T-helper 22 cell (primary cell): Measurements from ENCODE around the gene TENM4.
"Not testable (repeated sequence)": the region's sequence is repeated elsewhere in the genome, so short reads cannot be mapped to it uniquely, and the experiment has no call there.

Experiments
- DNase-seq: peaks from one replicate; pipeline ENCODE4 v3.0.0-alpha.2; 2020; ENCODE audit warnings: low read depth

Gene TENM4

GRCh38 chr11:79244241-79244772, 196.5 kb downstream of the TENM4 start:
- no peak for DNase-seq

- no peak for DNase-seq
These were observed 197.2 kb downstream of the TENM4 start for GRCh38 chr11:79243422-79244210.

GRCh38 chr11:79242616-79243015, 198.2 kb downstream of the TENM4 start:
- no peak for DNase-seq

GRCh38 chr11:79241852-79242241, 199.0 kb downstream of the TENM4 start:
- DNase-seq = no peak

GRCh38 chr11:79241205-79241851, 199.5 kb downstream of the TENM4 start:
- DNase-seq = no peak

- no peak for DNase-seq
These were observed 203.1 kb downstream of the TENM4 start for GRCh38 chr11:79237703-79238102.

GRCh38 chr11:79237091-79237490, 203.7 kb downstream of the TENM4 start:
- no peak for DNase-seq

- no peak for DNase-seq
These were observed 204.3 kb downstream of the TENM4 start for GRCh38 chr11:79236541-79236971.

GRCh38 chr11:79235696-79236095, 205.1 kb downstream of the TENM4 start:
- no peak for DNase-seq

GRCh38 chr11:79232346-79232745, 208.5 kb downstream of the TENM4 start:
- DNase-seq = no peak

GRCh38 chr11:79229047-79229446, 211.8 kb downstream of the TENM4 start:
- DNase-seq = no peak

- no peak for DNase-seq
These were observed 212.8 kb downstream of the TENM4 start for GRCh38 chr11:79227767-79228755.

GRCh38 chr11:79227308-79227707, 213.5 kb downstream of the TENM4 start:
- no peak for DNase-seq

GRCh38 chr11:79226126-79226525, 214.7 kb downstream of the TENM4 start:
- no peak for DNase-seq

GRCh38 chr11:79222163-79222562, 218.7 kb downstream of the TENM4 start:
- DNase-seq = not testable (repeated sequence)

- DNase-seq = no peak
These were observed 219.2 kb downstream of the TENM4 start for GRCh38 chr11:79221444-79222130.

- DNase-seq = no peak
These were observed 220.7 kb downstream of the TENM4 start for GRCh38 chr11:79220171-79220570.

- DNase-seq = no peak
These were observed 221.4 kb downstream of the TENM4 start for GRCh38 chr11:79219186-79220045.

GRCh38 chr11:79212741-79213190, 228.1 kb downstream of the TENM4 start:
- DNase-seq = no peak

- no peak for DNase-seq
These were observed 231.1 kb downstream of the TENM4 start for GRCh38 chr11:79209540-79210266.
